WTC11 (cell line): ENCODE results near the gene FNDC3B. TPM values are rescaled to one million over a fixed set of nuclear protein-coding genes. Genes with fewer than 3 reads are reported as not detected.

Experiments
- ATAC-seq: fragments of 200-7000 bp; cut with Tn5 transposase; 2 replicates; pipeline ENCODE4 v1.10.0; 2021; ENCODE audit warnings: mild to moderate bottlenecking, moderate library complexity
- CTCF ChIA-PET: fragments of 300-600 bp; sonication (Branson Sonifier 250); formaldehyde crosslinking; loops from one replicate; lab custom pipeline; 2021; ENCODE audit warnings: antibody characterized with exemption; lab: Charles Lee
- POLR2A ChIA-PET: fragments of 350-600 bp; sonication (Branson Sonifier 250); formaldehyde crosslinking; loops from one replicate; lab custom pipeline; 2021; ENCODE audit warnings: antibody characterized with exemption; lab: Charles Lee
- DNase-seq: peaks from one replicate; pipeline ENCODE4 v3.0.0; 2021; ENCODE audit warnings: low spot score
- H3K27ac Mint-ChIP-seq: 2 replicates; pipeline ENCODE4 v1.8.0; 2021; ENCODE audit warnings: mixed read lengths
- H3K27me3 Mint-ChIP-seq: 2 replicates; pipeline ENCODE4 v1.8.0; 2021; ENCODE audit warnings: low read depth, mild to moderate bottlenecking, moderate library complexity, mixed read lengths
- H3K36me3 Mint-ChIP-seq: 2 replicates; pipeline ENCODE4 v1.8.0; 2021; ENCODE audit warnings: mixed read lengths
- H3K4me1 Mint-ChIP-seq: 2 replicates; pipeline ENCODE4 v1.8.0; 2022; ENCODE audit warnings: mixed read lengths
- H3K4me3 Mint-ChIP-seq: 2 replicates; pipeline ENCODE4 v1.8.0; 2021; ENCODE audit warnings: mild to moderate bottlenecking, moderate library complexity, mixed read lengths
- H3K9me3 Mint-ChIP-seq: 2 replicates; pipeline ENCODE4 v1.8.0; 2021; ENCODE audit warnings: mixed read lengths
- ATF2 ChIP-seq: sonication (generic); formaldehyde crosslinking; IDR thresholded peaks from 2 replicates; pipeline ENCODE4 v1.8.1; 2022; ENCODE audit warnings: low read depth, missing genetic modification reagents, borderline replicate concordance
- CTCF ChIP-seq: fragments of 200-600 bp; IDR thresholded peaks from 2 replicates; pipeline ENCODE4 v1.8.0; 2022; ENCODE audit warnings: antibody characterized with exemption
- E2F4 ChIP-seq: sonication (generic); formaldehyde crosslinking; IDR thresholded peaks from 2 replicates; pipeline ENCODE4 v1.8.1; 2022; ENCODE audit warnings: low read depth, mild to moderate bottlenecking, moderate library complexity, missing genetic modification reagents, borderline replicate concordance
- EMX1 ChIP-seq: fragments of 250-450 bp; sonication (Bioruptor Pico); IDR thresholded peaks from 2 replicates; pipeline ENCODE4 v1.8.0; 2021; ENCODE audit warnings: mild to moderate bottlenecking
- FOXK1 ChIP-seq: sonication (generic); formaldehyde crosslinking; IDR thresholded peaks from 2 replicates; pipeline ENCODE4 v1.8.0; 2022; ENCODE audit warnings: mild to moderate bottlenecking, moderate library complexity, missing genetic modification reagents
- FOXP1 ChIP-seq: sonication (generic); formaldehyde crosslinking; IDR thresholded peaks from 2 replicates; pipeline ENCODE4 v1.8.0; 2022; ENCODE audit warnings: missing genetic modification reagents, mild to moderate bottlenecking, moderate library complexity, borderline replicate concordance
- FOXP4 ChIP-seq: sonication (generic); formaldehyde crosslinking; IDR thresholded peaks from 2 replicates; pipeline ENCODE4 v1.8.0; 2022; ENCODE audit warnings: mild to moderate bottlenecking, missing genetic modification reagents
- GRHL2 ChIP-seq: fragments of 250-450 bp; sonication (Bioruptor Pico); IDR thresholded peaks from 2 replicates; pipeline ENCODE4 v1.8.0; 2022; ENCODE audit warnings: mild to moderate bottlenecking, moderate library complexity; ENCODE audit not compliant: insufficient replicate concordance, severe bottlenecking
- JAZF1 ChIP-seq: fragments of 250-450 bp; sonication (Bioruptor Pico); IDR thresholded peaks from 2 replicates; pipeline ENCODE4 v1.9.0; 2021; ENCODE audit warnings: moderate library complexity, mild to moderate bottlenecking, inconsistent platforms
- KAT7 ChIP-seq: sonication (generic); formaldehyde crosslinking; IDR thresholded peaks from 2 replicates; pipeline ENCODE4 v1.8.1; 2023; ENCODE audit warnings: missing genetic modification reagents, mild to moderate bottlenecking, borderline replicate concordance
- NR3C1 ChIP-seq: sonication (generic); formaldehyde crosslinking; conservative IDR thresholded peaks from 2 replicates; pipeline ENCODE4 v1.8.1; 2023; ENCODE audit warnings: low read depth, mild to moderate bottlenecking, missing genetic modification reagents
- SMAD3 ChIP-seq: sonication (generic); formaldehyde crosslinking; IDR thresholded peaks from 2 replicates; pipeline ENCODE4 v1.8.0; 2022; ENCODE audit warnings: missing genetic modification reagents, mild to moderate bottlenecking, borderline replicate concordance
- STAT6 ChIP-seq: sonication (generic); formaldehyde crosslinking; conservative IDR thresholded peaks from 2 replicates; pipeline ENCODE4 v1.8.1; 2023; ENCODE audit warnings: mild to moderate bottlenecking, low read depth, missing genetic modification reagents, moderate library complexity
- TCF7 ChIP-seq: sonication (generic); formaldehyde crosslinking; IDR thresholded peaks from 2 replicates; pipeline ENCODE4 v1.8.0; 2022; ENCODE audit warnings: mild to moderate bottlenecking, low read depth, missing genetic modification reagents, moderate library complexity
- ZNF121 ChIP-seq: sonication (generic); formaldehyde crosslinking; IDR thresholded peaks from 2 replicates; pipeline ENCODE4 v1.8.0; 2023; ENCODE audit warnings: missing genetic modification reagents
- total RNA-seq: library from RNA; stranded (reverse); gene quantifications from 3 replicates; pipeline ENCODE4 v1.2.3, GENCODE V29; 2021

The FNDC3B gene
- total RNA-seq, 1 experiment from 2014 or later: 42.8 TPM

GRCh38 chr3:172115059-172115458 lies 75.7 kb downstream of the FNDC3B start:
- CTCF ChIA-PET: no interaction called here

More at GRCh38 chr3:172115059-172115458, 75.7 kb downstream of the FNDC3B start:
- no peak overlapping the region for H3K4me3 Mint-ChIP-seq
- peaks cover 43% of the 10 kb centered on the region for H3K36me3 Mint-ChIP-seq
- ATAC-seq (no peak), DNase-seq (no peak)
- H3K9me3 Mint-ChIP-seq: peaks cover 6% of the 10 kb centered on the region; the same call in 1 of the 2 replicates
- peaks cover 41% of the 10 kb centered on the region for H3K4me1 Mint-ChIP-seq
- TF ChIP-seq GRHL2 (CRISPR knock-in tag) (no peak), FOXP4 (no peak), E2F4 (CRISPR knock-in tag) (no peak), TCF7 (CRISPR knock-in tag) (no peak), SMAD3 (CRISPR knock-in tag) (no peak), CTCF (no peak), FOXP1 (CRISPR knock-in tag) (no peak), NR3C1 (CRISPR knock-in tag) (no peak), ZNF121 (CRISPR knock-in tag) (no peak), FOXK1 (CRISPR knock-in tag) (no peak), JAZF1 (CRISPR knock-in tag) (no peak), ATF2 (CRISPR knock-in tag) (no peak), STAT6 (CRISPR knock-in tag) (no peak), KAT7 (CRISPR knock-in tag) (no peak), EMX1 (CRISPR knock-in tag) (no peak)
- POLR2A ChIA-PET: no interaction called here
- peak overlapping the region; percentile 75; the same call in 1 of the 2 replicates for H3K27ac Mint-ChIP-seq
- no peaks in the 10 kb centered on the region for H3K27me3 Mint-ChIP-seq
